Keratinocyte (primary cell): ENCODE measurements around the gene TPGS1. TPM values are rescaled to one million over a fixed set of nuclear protein-coding genes. Genes with fewer than 3 reads are reported as not detected.

Source experiments
- DNase-seq: peaks from one replicate; pipeline ENCODE4 v3.0.0-alpha.2; 2011; ENCODE audit warnings: low read depth, missing footprints, low spot score
- FAIRE-seq: peaks from 2 replicates; lab custom pipeline; 2011; peaks lifted over from hg19 to GRCh38; lab: Jason Lieb, UNC
- H2AFZ ChIP-seq: 2 replicates; pipeline ENCODE4 v1.6.0; 2012; ENCODE audit warnings: low read length, control low read depth, inconsistent platforms; ENCODE audit not compliant: control insufficient read depth
- H3K27ac ChIP-seq: 2 replicates; pipeline ENCODE4 v1.5.1; 2011; ENCODE audit warnings: low read length; ENCODE audit not compliant: control insufficient read depth, insufficient read depth
- H3K27me3 ChIP-seq: 3 replicates; pipeline ENCODE4 v1.6.0; 2011; ENCODE audit warnings: low read length; ENCODE audit not compliant: control insufficient read depth, insufficient read depth; ENCODE audit errors: extremely low read depth
- H3K36me3 ChIP-seq, 2 experiments: 2 replicates in 1 of 2; 3 replicates in 1 of 2; pipeline ENCODE4 v1.5.1; 2011; ENCODE audit warnings: low read length in 2 of 2, mild to moderate bottlenecking in 1 of 2; ENCODE audit not compliant: control insufficient read depth in 2 of 2, insufficient read depth in 2 of 2; ENCODE audit errors: extremely low read depth in 1 of 2
- H3K4me1 ChIP-seq: 3 replicates; pipeline ENCODE4 v1.5.1; 2011; ENCODE audit warnings: low read length; ENCODE audit not compliant: control insufficient read depth, insufficient read depth; ENCODE audit errors: extremely low read depth
- H3K4me2 ChIP-seq: 3 replicates; pipeline ENCODE4 v1.6.0; 2011; ENCODE audit warnings: low read depth, low read length; ENCODE audit not compliant: control insufficient read depth, insufficient read depth; ENCODE audit errors: extremely low read depth
- H3K4me3 ChIP-seq, 3 experiments: fragments of 200-600 bp in 1 of 3; sonication (generic) in 1 of 3; 2 replicates in 2 of 3; 3 replicates in 1 of 3; pipeline ENCODE4 v1.5.1; 2011 to 2016; ENCODE audit warnings: low read length in 3 of 3, mild to moderate bottlenecking in 3 of 3, control low read depth in 2 of 3, inconsistent platforms in 1 of 3, low read depth in 1 of 3, mixed read lengths in 1 of 3, mixed run types in 1 of 3, moderate library complexity in 1 of 3; ENCODE audit not compliant: control insufficient read depth in 2 of 3, insufficient read depth in 2 of 3; ENCODE audit errors: extremely low read depth in 1 of 3
- H3K79me2 ChIP-seq: 2 replicates; pipeline ENCODE4 v1.6.0; 2012; ENCODE audit warnings: low read length; ENCODE audit not compliant: control insufficient read depth, insufficient read depth
- H3K9ac ChIP-seq: 3 replicates; pipeline ENCODE4 v1.6.0; 2011; ENCODE audit warnings: low read length; ENCODE audit not compliant: control insufficient read depth, insufficient read depth; ENCODE audit errors: extremely low read depth
- H3K9me1 ChIP-seq: 3 replicates; pipeline ENCODE4 v1.6.0; 2011; ENCODE audit warnings: low read length; ENCODE audit not compliant: control insufficient read depth, insufficient read depth; ENCODE audit errors: extremely low read depth
- H3K9me3 ChIP-seq: 2 replicates; pipeline ENCODE4 v1.5.1; 2012; ENCODE audit warnings: low read depth, low read length; ENCODE audit not compliant: control insufficient read depth
- H4K20me1 ChIP-seq: 3 replicates; pipeline ENCODE4 v1.6.0; 2011; ENCODE audit warnings: low read length; ENCODE audit not compliant: control insufficient read depth, insufficient read depth; ENCODE audit errors: extremely low read depth
- CTCF ChIP-seq, 3 experiments: IDR thresholded peaks in 1 of 3; conservative IDR thresholded peaks in 1 of 3; optimal IDR thresholded peaks in 1 of 3; 2 replicates in 2 of 3; 3 replicates in 1 of 3; pipeline versions ENCODE3 to v1.5.1; 2011; ENCODE audit warnings: low read length in 3 of 3, mild to moderate bottlenecking in 3 of 3, moderate library complexity in 2 of 3, control low read depth in 1 of 3, inconsistent platforms in 1 of 3; ENCODE audit not compliant: insufficient read depth in 2 of 3; ENCODE audit errors: extremely low read depth in 1 of 3
- EZH2 ChIP-seq: IDR thresholded peaks from one replicate; pipeline ENCODE4 v1.6.1; 2012; ENCODE audit warnings: inconsistent platforms, mild to moderate bottlenecking, low read length, moderate library complexity
- dilution Hi-C: fragments of 300-500 bp; cut with MboI; formaldehyde crosslinking; loops from one replicate; pipeline ENCODE4 v1.7.0; 2020; ENCODE audit warnings: low sequenced_read_pairs; ENCODE audit not compliant: extremely low pct_ligation_motif_present
- polyA plus RNA-seq, 5 experiments: library from polyadenylated mRNA; depleted of rRNA in 3 of 5; stranded (reverse) in 3 of 5; stranded (forward) in 1 of 5; unstranded in 1 of 5; fragments of >200 nt; gene quantifications; 1 replicate in 1 of 5; 2 replicates in 3 of 5; 3 replicates in 1 of 5; pipeline versions ENCODE4 v1.2.1 to v1.2.3, GENCODE V29; 2011 to 2012; ENCODE audit warnings: missing spikeins in 2 of 5, low read depth in 1 of 5, low replicate concordance in 1 of 5

TPGS1 gene
- polyA plus RNA-seq, 1 donor (not counting 4 experiments of a cell fraction or from before 2014, with no cell fraction given): 1.4 TPM

- H3K36me3 ChIP-seq: peaks cover 0 to 3% of the 10 kb centered on the region in 2 experiments
These were observed 2.7 kb upstream of the TPGS1 start for GRCh38 chr19:504616-505015.

GRCh38 chr19:506404-507285, 652 bp upstream of the TPGS1 start:
- peak; percentile 97 for DNase-seq
- Histone ChIP-seq H4K20me1 (no peaks in the 10 kb centered on the region), H2AFZ (peak overlapping the region; percentile 96), H3K9me3 (no peaks in the 10 kb centered on the region), H3K9ac (peak overlapping the region; percentile 85), H3K27me3 (no peaks in the 10 kb centered on the region), H3K79me2 (peaks cover 16% of the 10 kb centered on the region), H3K4me3 (peak overlapping the region; percentile 57 to 88 (median 74)), H3K4me2 (peak overlapping the region; percentile 84), H3K36me3 (peaks cover 0 to 3% of the 10 kb centered on the region in 2 experiments), H3K27ac (peak overlapping the region; percentile 88), H3K4me1 (peaks cover 31% of the 10 kb centered on the region), H3K9me1 (peaks cover 4% of the 10 kb centered on the region)
- dilution Hi-C loops: no loop called here
- FAIRE-seq: peak; percentile 84
- TF ChIP-seq CTCF (optimal IDR thresholded peaks at IDR 0.05 in 1 of 3, IDR thresholded peaks at IDR 0.05 in 1 of 3, conservative IDR thresholded peaks at IDR 0.05 in 1 of 3; ENCODE audit: extremely low read depth in 1 of 3, insufficient read depth in 2 of 3, low read length in 3 of 3): peak; percentile 83 to 100 (median 91)
- no peak for TF ChIP-seq EZH2

More at GRCh38 chr19:504616-505015, 2.7 kb upstream of the TPGS1 start:
- no peak for TF ChIP-seq EZH2
- TF ChIP-seq CTCF (optimal IDR thresholded peaks at IDR 0.05 in 1 of 3, IDR thresholded peaks at IDR 0.05 in 1 of 3, conservative IDR thresholded peaks at IDR 0.05 in 1 of 3; ENCODE audit: extremely low read depth in 1 of 3, insufficient read depth in 2 of 3, low read length in 3 of 3): no peak
- Histone ChIP-seq H3K9me3 (no peaks in the 10 kb centered on the region), H3K27ac (no peak overlapping the region), H3K79me2 (peaks cover 16% of the 10 kb centered on the region), H3K9me1 (peaks cover 2% of the 10 kb centered on the region), H3K9ac (no peak overlapping the region), H3K4me3 (no peak overlapping the region), H3K27me3 (no peaks in the 10 kb centered on the region), H2AFZ (no peak overlapping the region), H3K4me2 (no peak overlapping the region), H4K20me1 (no peaks in the 10 kb centered on the region), H3K4me1 (peaks cover 17% of the 10 kb centered on the region)
- no peak for DNase-seq
- FAIRE-seq: no peak
- dilution Hi-C loops: no loop called here
